HL-60 (cell line): Measurements from ENCODE around the gene GJB5.

Source experiments
- DNase-seq, 2 experiments: peaks; one replicate each; pipeline ENCODE4 v3.0.0-alpha.2; 2010 to 2020; ENCODE audit warnings: low read depth in 1 of 2, low spot score in 1 of 2
- H3K27ac ChIP-seq: fragments of 250-450 bp; sonication (Bioruptor Pico); replicated peaks from 2 replicates; pipeline ENCODE4 v1.5.1; 2020; ENCODE audit warnings: mild to moderate bottlenecking, moderate library complexity
- H3K27me3 ChIP-seq: fragments of 250-450 bp; sonication (Bioruptor Pico); 2 replicates; pipeline ENCODE4 v1.5.1; 2021; ENCODE audit warnings: mild to moderate bottlenecking, moderate library complexity; ENCODE audit not compliant: insufficient read depth, poor library complexity, severe bottlenecking
- H3K4me3 ChIP-seq: replicated peaks from 2 replicates; pipeline ENCODE4 v1.5.1; 2011; ENCODE audit warnings: mild to moderate bottlenecking, control low read depth, low read length; ENCODE audit not compliant: insufficient read depth
- CTCF ChIP-seq: IDR thresholded peaks from one replicate; pipeline ENCODE4 v1.5.1; 2011; ENCODE audit warnings: low read length, control low read depth, inconsistent platforms; ENCODE audit not compliant: insufficient read depth
- GABPA ChIP-seq: IDR thresholded peaks from 2 replicates; pipeline ENCODE4 v1.6.1; 2012; ENCODE audit warnings: low read depth
- POLR2AphosphoS5 ChIP-seq: IDR thresholded peaks from 2 replicates; pipeline ENCODE4 v1.6.1; 2012; ENCODE audit warnings: low read depth
- REST ChIP-seq: IDR thresholded peaks from 2 replicates; pipeline ENCODE4 v1.6.1; 2012; ENCODE audit warnings: low read depth; ENCODE audit not compliant: insufficient replicate concordance
- SPI1 ChIP-seq: IDR thresholded peaks from 2 replicates; pipeline ENCODE4 v1.6.1; 2012; ENCODE audit warnings: low read depth, mild to moderate bottlenecking, borderline replicate concordance

The GJB5 gene

GRCh38 chr1:34744851-34745250, 10.0 kb upstream of the GJB5 start:
- Histone ChIP-seq H3K4me3 (no peak overlapping the region), H3K27me3 (no peaks in the 10 kb centered on the region), H3K27ac (no peak overlapping the region)
- no peak for TF ChIP-seq SPI1
- TF ChIP-seq REST, result no peak
- TF ChIP-seq CTCF, result no peak
- no peak for TF ChIP-seq POLR2AphosphoS5
- TF ChIP-seq GABPA, result no peak
- DNase-seq, result no peak

GRCh38 chr1:34745666-34746065, 9.2 kb upstream of the GJB5 start:
- TF ChIP-seq REST (no peak), GABPA (no peak), POLR2AphosphoS5 (no peak), SPI1 (no peak), CTCF (no peak)
- Histone ChIP-seq H3K27ac (no peak overlapping the region), H3K4me3 (no peak overlapping the region), H3K27me3 (no peaks in the 10 kb centered on the region)
- no peak for DNase-seq

- DNase-seq, result no peak
- Histone ChIP-seq H3K27ac (no peak overlapping the region), H3K4me3 (no peak overlapping the region), H3K27me3 (no peaks in the 10 kb centered on the region)
- TF ChIP-seq CTCF (no peak), REST (no peak), POLR2AphosphoS5 (no peak), GABPA (no peak), SPI1 (no peak)
Observed at GRCh38 chr1:34746101-34746500, 8.7 kb upstream of the GJB5 start.
